Liver (tissue), 9 donors: Measurements from ENCODE around the gene XKR7. TPM values are rescaled to one million over a fixed set of nuclear protein-coding genes. Genes with fewer than 3 reads are reported as not detected.

Experiments used
- DNase-seq: peaks from one replicate; pipeline ENCODE4 v3.0.0-alpha.2; 2017; ENCODE audit warnings: low spot score
- H3K27ac ChIP-seq, 2 donors: one replicate each; pipeline ENCODE4 v1.7.0; 2013; ENCODE audit warnings: inconsistent platforms in 2 of 2, low read length in 2 of 2, control low read depth in 1 of 2, low read depth in 1 of 2, mild to moderate bottlenecking in 1 of 2
- H3K27me3 ChIP-seq, 4 donors: one replicate each; pipeline versions ENCODE4 v1.6.1 to v1.7.0; 2013; ENCODE audit warnings: low read length in 3 of 4, inconsistent platforms in 1 of 4, mild to moderate bottlenecking in 1 of 4, moderate library complexity in 1 of 4; ENCODE audit not compliant: control insufficient read depth in 4 of 4, insufficient read depth in 4 of 4
- H3K36me3 ChIP-seq, 4 donors: one replicate each; pipeline versions ENCODE4 v1.6.1 to v1.7.0; 2013; ENCODE audit warnings: low read length in 3 of 4, mild to moderate bottlenecking in 3 of 4, low read depth in 1 of 4, moderate library complexity in 1 of 4; ENCODE audit not compliant: control insufficient read depth in 4 of 4, insufficient read depth in 3 of 4
- H3K4me1 ChIP-seq, 4 donors: one replicate each; pipeline versions ENCODE4 v1.6.1 to v1.7.0; 2013; ENCODE audit warnings: low read length in 3 of 4, mild to moderate bottlenecking in 3 of 4, moderate library complexity in 1 of 4; ENCODE audit not compliant: control insufficient read depth in 4 of 4, insufficient read depth in 4 of 4
- H3K4me3 ChIP-seq, 3 donors: one replicate each; pipeline versions ENCODE4 v1.6.1 to v1.7.0; 2013; ENCODE audit warnings: low read length in 3 of 3, control low read depth in 1 of 3, low read depth in 1 of 3, mild to moderate bottlenecking in 1 of 3
- H3K9ac ChIP-seq, 2 donors: one replicate each; pipeline ENCODE4 v1.7.0; 2013; ENCODE audit warnings: low read length in 2 of 2, mild to moderate bottlenecking in 2 of 2, moderate library complexity in 2 of 2, control low read depth in 1 of 2, low read depth in 1 of 2
- H3K9me3 ChIP-seq, 4 donors: one replicate each; pipeline versions ENCODE4 v1.6.1 to v1.7.0; 2013; ENCODE audit warnings: low read length in 3 of 4; ENCODE audit not compliant: control insufficient read depth in 4 of 4
- EGR1 ChIP-seq, 2 donors: IDR thresholded peaks; 2 replicates each; pipeline ENCODE4 v1.6.1; 2016 to 2018; ENCODE audit warnings: antibody characterized with exemption in 2 of 2, low read depth in 2 of 2
- FOXA1 ChIP-seq: IDR thresholded peaks from 2 replicates; pipeline ENCODE4 v1.6.1; 2016; ENCODE audit warnings: antibody characterized with exemption
- FOXA2 ChIP-seq: IDR thresholded peaks from 2 replicates; pipeline ENCODE4 v1.6.1; 2016; ENCODE audit warnings: antibody characterized with exemption
- GABPA ChIP-seq, 2 donors: IDR thresholded peaks in 1 of 2; conservative IDR thresholded peaks in 1 of 2; 2 replicates each; pipeline ENCODE4 v1.6.1; 2016; ENCODE audit warnings: antibody characterized with exemption in 2 of 2, mild to moderate bottlenecking in 1 of 2, moderate library complexity in 1 of 2
- HNF4A ChIP-seq, 2 donors: conservative IDR thresholded peaks; 2 replicates each; pipeline ENCODE4 v1.6.1; 2016; ENCODE audit warnings: antibody characterized with exemption in 2 of 2, mild to moderate bottlenecking in 2 of 2
- HNF4G ChIP-seq: IDR thresholded peaks from 2 replicates; pipeline ENCODE4 v1.6.1; 2016; ENCODE audit warnings: antibody characterized with exemption
- JUND ChIP-seq, 2 donors: IDR thresholded peaks; 2 replicates each; pipeline ENCODE4 v1.6.1; 2016; ENCODE audit warnings: antibody characterized with exemption in 2 of 2
- NR2F2 ChIP-seq: IDR thresholded peaks from 2 replicates; pipeline ENCODE4 v1.6.1; 2016; ENCODE audit warnings: antibody characterized with exemption
- RAD21 ChIP-seq, 2 donors: IDR thresholded peaks; 2 replicates each; pipeline ENCODE4 v1.6.1; 2016; ENCODE audit warnings: antibody characterized with exemption in 2 of 2, mild to moderate bottlenecking in 2 of 2
- RXRA ChIP-seq, 2 donors: IDR thresholded peaks; 2 replicates each; pipeline ENCODE4 v1.6.1; 2017 to 2018; ENCODE audit warnings: antibody characterized with exemption in 2 of 2, mild to moderate bottlenecking in 1 of 2
- SP1 ChIP-seq: IDR thresholded peaks from 2 replicates; pipeline ENCODE4 v1.6.1; 2018; ENCODE audit warnings: antibody characterized with exemption, mild to moderate bottlenecking
- TAF1 ChIP-seq: conservative IDR thresholded peaks from 2 replicates; pipeline ENCODE4 v1.6.1; 2016; ENCODE audit warnings: antibody characterized with exemption, mild to moderate bottlenecking
- YY1 ChIP-seq: IDR thresholded peaks from 2 replicates; pipeline ENCODE4 v1.6.1; 2016; ENCODE audit warnings: antibody characterized with exemption, mild to moderate bottlenecking
- WGBS: extraction: QIAGEN DNeasy Blood & Tissue Kit; methylation state at CpG from one replicate; pipeline ENCODE4 v1.1.7; 2013; 5-methylcytosine and 5-hydroxymethylcytosine counted together
- polyA plus RNA-seq, 2 donors: library from polyadenylated mRNA; stranded (reverse) in 1 of 2; unstranded in 1 of 2; fragments of 200-250 nt in 1 of 2; fragments of >200 nt in 1 of 2; fragmentation: Nextera tagmentation in 1 of 2; extraction: Ambion mirVana in 1 of 2; gene quantifications; one replicate each; pipeline versions ENCODE4 v1.2.1 to v1.2.3, GENCODE V29; 2013 to 2015
- total RNA-seq, 2 donors: library from RNA; depleted of rRNA; stranded (reverse); fragments of >200 nt; gene quantifications; one replicate each; pipeline ENCODE4 v1.2.3, GENCODE V29; 2014
- TF ChIP-seq, protein P1 (sequence below): fragments of 150-350 bp; IDR thresholded peaks from 2 replicates; pipeline ENCODE4 v1.5.1; 2017; ENCODE audit warnings: improper control_type of control experiment, low read depth, low read length; ENCODE audit not compliant: missing input control
- TF ChIP-seq, protein P2 (sequence below): IDR thresholded peaks from 2 replicates; pipeline ENCODE4 v1.6.1; 2016; ENCODE audit warnings: antibody characterized with exemption, mild to moderate bottlenecking
- TF ChIP-seq, protein P3 (sequence below): IDR thresholded peaks from 2 replicates; pipeline ENCODE4 v1.6.1; 2016; ENCODE audit warnings: antibody characterized with exemption
- TF ChIP-seq, protein P4 (sequence below): IDR thresholded peaks from 2 replicates; pipeline ENCODE4 v1.6.1; 2016; ENCODE audit warnings: antibody characterized with exemption
- TF ChIP-seq, protein P5 (sequence below): IDR thresholded peaks from 2 replicates; pipeline ENCODE4 v1.6.1; 2016; ENCODE audit warnings: antibody characterized with exemption
- donor health status: healthy.
- donor health status: healthy.
- donor health status: healthy.
- donor health status: healthy.
- donor health status: healthy.

XKR7 gene
- total and polyA plus RNA-seq, 4 donors = under 0.01 to 0.05 TPM; not detected in 2

DNA sequence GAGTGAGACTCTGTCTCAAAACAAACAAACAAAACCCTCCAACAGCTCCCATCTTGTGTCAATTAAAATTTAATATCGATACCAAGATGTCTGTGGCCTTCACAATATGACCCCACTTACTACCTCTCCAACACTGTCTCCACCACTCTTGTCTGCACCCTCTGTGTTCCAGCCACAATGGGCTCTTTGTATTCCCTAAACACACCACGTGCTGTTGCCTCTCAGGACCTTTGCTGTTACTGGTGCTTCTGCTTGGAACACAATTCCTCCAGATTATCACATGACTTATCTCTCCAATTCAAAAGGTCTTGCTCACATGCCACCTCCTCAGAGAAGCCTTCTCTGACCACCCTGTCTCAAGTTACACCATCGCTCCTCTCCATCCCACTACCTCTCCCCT, 78.0 kb downstream of the XKR7 start (continued):
- TF ChIP-seq FOXA1 (no peak), RXRA (IDR thresholded peaks at IDR 0.05) (no peak)

DNA sequence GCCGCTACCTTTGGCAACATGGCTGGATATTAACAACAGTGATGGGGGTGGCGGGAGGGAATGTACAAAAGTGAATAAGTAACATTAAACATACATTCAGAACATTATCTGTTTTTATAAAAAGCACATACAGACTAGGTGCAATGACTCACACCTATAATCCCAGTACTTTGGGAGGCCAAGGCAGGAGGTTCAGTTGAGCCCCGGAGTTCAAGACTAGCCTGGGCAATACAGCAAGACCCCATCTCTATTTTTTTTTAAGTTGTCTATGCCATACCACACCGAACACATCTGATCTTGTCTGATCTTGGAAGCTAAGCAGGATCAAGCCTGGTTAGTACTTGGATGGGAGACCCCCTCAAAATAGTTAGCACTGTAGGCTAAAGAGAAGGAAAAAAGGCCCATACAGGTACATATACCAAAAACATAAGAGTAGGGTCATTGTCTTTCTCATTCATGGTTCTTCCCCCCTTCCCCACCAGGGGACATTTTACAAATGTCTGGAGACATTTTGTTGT, 82.4 kb downstream of the XKR7 start:
- no peak overlapping the region for H3K9ac ChIP-seq
- H3K4me1 ChIP-seq = peaks cover 0 to 6% (median 2%) of the 10 kb centered on the region in 4 donors
- 90% methylated on average over 4 of the region's 4 CpGs for WGBS
- no peak overlapping the region for H3K4me3 ChIP-seq
- H3K27me3 ChIP-seq = peaks cover 0 to 9% (median 2%) of the 10 kb centered on the region in 4 donors
- no peak for DNase-seq
- no peak overlapping the region for H3K27ac ChIP-seq
- H3K36me3 ChIP-seq = no peaks in the 10 kb centered on the region
- no peaks in the 10 kb centered on the region for H3K9me3 ChIP-seq
- TF ChIP-seq YY1 (no peak), NR2F2 (no peak), RXRA (IDR thresholded peaks at IDR 0.05) (no peak), FOXA1 (no peak), TAF1 (no peak), EGR1 (IDR thresholded peaks at IDR 0.05; ENCODE audit: low read depth in 2 of 2) (no peak), JUND (IDR thresholded peaks at IDR 0.05) (no peak), HNF4G (no peak), HNF4A (conservative IDR thresholded peaks at IDR 0.05) (no peak), RAD21 (IDR thresholded peaks at IDR 0.05) (no peak), SP1 (no peak), FOXA2 (no peak), GABPA (IDR thresholded peaks at IDR 0.05 in 1 of 2, conservative IDR thresholded peaks at IDR 0.05 in 1 of 2) (no peak)
- TF ChIP-seq, protein P1, sequence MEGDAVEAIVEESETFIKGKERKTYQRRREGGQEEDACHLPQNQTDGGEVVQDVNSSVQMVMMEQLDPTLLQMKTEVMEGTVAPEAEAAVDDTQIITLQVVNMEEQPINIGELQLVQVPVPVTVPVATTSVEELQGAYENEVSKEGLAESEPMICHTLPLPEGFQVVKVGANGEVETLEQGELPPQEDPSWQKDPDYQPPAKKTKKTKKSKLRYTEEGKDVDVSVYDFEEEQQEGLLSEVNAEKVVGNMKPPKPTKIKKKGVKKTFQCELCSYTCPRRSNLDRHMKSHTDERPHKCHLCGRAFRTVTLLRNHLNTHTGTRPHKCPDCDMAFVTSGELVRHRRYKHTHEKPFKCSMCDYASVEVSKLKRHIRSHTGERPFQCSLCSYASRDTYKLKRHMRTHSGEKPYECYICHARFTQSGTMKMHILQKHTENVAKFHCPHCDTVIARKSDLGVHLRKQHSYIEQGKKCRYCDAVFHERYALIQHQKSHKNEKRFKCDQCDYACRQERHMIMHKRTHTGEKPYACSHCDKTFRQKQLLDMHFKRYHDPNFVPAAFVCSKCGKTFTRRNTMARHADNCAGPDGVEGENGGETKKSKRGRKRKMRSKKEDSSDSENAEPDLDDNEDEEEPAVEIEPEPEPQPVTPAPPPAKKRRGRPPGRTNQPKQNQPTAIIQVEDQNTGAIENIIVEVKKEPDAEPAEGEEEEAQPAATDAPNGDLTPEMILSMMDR = no peak
- TF ChIP-seq, protein P2, sequence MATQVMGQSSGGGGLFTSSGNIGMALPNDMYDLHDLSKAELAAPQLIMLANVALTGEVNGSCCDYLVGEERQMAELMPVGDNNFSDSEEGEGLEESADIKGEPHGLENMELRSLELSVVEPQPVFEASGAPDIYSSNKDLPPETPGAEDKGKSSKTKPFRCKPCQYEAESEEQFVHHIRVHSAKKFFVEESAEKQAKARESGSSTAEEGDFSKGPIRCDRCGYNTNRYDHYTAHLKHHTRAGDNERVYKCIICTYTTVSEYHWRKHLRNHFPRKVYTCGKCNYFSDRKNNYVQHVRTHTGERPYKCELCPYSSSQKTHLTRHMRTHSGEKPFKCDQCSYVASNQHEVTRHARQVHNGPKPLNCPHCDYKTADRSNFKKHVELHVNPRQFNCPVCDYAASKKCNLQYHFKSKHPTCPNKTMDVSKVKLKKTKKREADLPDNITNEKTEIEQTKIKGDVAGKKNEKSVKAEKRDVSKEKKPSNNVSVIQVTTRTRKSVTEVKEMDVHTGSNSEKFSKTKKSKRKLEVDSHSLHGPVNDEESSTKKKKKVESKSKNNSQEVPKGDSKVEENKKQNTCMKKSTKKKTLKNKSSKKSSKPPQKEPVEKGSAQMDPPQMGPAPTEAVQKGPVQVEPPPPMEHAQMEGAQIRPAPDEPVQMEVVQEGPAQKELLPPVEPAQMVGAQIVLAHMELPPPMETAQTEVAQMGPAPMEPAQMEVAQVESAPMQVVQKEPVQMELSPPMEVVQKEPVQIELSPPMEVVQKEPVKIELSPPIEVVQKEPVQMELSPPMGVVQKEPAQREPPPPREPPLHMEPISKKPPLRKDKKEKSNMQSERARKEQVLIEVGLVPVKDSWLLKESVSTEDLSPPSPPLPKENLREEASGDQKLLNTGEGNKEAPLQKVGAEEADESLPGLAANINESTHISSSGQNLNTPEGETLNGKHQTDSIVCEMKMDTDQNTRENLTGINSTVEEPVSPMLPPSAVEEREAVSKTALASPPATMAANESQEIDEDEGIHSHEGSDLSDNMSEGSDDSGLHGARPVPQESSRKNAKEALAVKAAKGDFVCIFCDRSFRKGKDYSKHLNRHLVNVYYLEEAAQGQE = no peak
- TF ChIP-seq, protein P3, sequence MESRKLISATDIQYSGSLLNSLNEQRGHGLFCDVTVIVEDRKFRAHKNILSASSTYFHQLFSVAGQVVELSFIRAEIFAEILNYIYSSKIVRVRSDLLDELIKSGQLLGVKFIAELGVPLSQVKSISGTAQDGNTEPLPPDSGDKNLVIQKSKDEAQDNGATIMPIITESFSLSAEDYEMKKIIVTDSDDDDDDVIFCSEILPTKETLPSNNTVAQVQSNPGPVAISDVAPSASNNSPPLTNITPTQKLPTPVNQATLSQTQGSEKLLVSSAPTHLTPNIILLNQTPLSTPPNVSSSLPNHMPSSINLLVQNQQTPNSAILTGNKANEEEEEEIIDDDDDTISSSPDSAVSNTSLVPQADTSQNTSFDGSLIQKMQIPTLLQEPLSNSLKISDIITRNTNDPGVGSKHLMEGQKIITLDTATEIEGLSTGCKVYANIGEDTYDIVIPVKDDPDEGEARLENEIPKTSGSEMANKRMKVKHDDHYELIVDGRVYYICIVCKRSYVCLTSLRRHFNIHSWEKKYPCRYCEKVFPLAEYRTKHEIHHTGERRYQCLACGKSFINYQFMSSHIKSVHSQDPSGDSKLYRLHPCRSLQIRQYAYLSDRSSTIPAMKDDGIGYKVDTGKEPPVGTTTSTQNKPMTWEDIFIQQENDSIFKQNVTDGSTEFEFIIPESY = no peak
- TF ChIP-seq, protein P4, sequence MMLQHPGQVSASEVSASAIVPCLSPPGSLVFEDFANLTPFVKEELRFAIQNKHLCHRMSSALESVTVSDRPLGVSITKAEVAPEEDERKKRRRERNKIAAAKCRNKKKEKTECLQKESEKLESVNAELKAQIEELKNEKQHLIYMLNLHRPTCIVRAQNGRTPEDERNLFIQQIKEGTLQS = no peak
- TF ChIP-seq, protein P5, sequence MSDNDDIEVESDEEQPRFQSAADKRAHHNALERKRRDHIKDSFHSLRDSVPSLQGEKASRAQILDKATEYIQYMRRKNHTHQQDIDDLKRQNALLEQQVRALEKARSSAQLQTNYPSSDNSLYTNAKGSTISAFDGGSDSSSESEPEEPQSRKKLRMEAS = no peak
